Peyer's patch (tissue), 4 donors: ENCODE measurements around the gene STAT5B.

Source experiments
- CTCF ChIP-seq, 6 experiments: fragments of 450-650 bp in 4 of 6; fragments of 200-600 bp in 2 of 6; sonication (generic) in 1 of 6; IDR thresholded peaks; one replicate each; pipeline ENCODE4 v1.5.1; 2017 to 2019; ENCODE audit warnings: antibody characterized with exemption in 6 of 6, mild to moderate bottlenecking in 3 of 6, moderate library complexity in 1 of 6
- POLR2A ChIP-seq, 2 donors: fragments of 450-650 bp; IDR thresholded peaks; one replicate each; pipeline ENCODE4 v1.5.1; 2017; ENCODE audit warnings: antibody characterized with exemption in 2 of 2, mild to moderate bottlenecking in 2 of 2, moderate library complexity in 2 of 2

- TF ChIP-seq CTCF (IDR thresholded peaks at IDR 0.05): no peak
- no peak for TF ChIP-seq POLR2A (IDR thresholded peaks at IDR 0.05)
Measured at GRCh38 chr17:42163696-42164407, 112.3 kb downstream of the STAT5B start.
